Suppressor macrophage treated with lipopolysaccharide for 4 hours (primary cell): ENCODE data around the gene RANBP2.
A peak's percentile ranks its signal among the peaks of the same experiment; 100 is the strongest.
"Not testable (repeated sequence)": the region's sequence is repeated elsewhere in the genome, so short reads cannot be mapped to it uniquely, and the experiment has no call there.

Experiments used
- DNase-seq: peaks from one replicate; pipeline ENCODE4 v3.0.0-alpha.2; 2020

Gene RANBP2

DNA sequence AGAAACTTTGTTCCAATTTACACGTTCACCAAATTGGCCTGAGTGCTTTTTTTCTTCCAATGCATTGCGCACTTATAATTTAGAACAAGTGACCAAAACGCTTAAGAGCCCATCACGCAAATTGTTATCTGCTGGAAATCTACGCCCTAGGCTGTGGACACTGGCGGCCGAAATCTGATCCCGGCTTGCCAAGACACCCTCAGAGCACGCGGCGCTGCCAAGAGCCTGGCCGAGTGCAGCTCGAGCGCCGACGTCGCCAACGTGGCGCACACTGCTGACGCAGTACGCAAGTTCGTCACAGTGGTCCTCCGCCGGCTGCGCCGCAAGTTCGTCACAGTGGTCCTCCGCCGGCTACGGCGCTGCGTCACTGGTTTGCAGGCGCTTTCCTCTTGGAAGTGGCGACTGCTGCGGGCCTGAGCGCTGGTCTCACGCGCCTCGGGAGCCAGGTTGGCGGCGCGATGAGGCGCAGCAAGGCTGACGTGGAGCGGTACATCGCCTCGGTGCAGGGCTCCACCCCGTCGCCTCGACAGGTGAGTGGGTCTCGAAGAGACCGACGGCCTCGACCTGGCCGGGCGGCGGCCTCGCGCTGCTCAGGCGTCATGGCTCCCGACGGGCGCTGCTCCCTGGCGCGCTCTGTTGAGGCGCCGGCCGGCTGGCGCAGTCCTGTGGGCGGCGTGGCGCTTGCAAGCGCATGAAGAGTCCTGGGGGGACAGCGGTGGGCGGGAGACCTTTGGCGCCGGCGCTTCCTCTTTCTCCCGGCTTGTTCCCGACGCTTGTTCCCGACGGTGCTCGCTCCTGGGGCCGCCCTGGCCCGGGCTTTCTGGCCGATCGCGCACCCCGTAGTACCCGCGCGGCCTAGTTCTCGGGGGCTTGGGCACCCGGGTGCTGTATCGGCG, at the start of gene RANBP2:
RANBP2 (plus strand) TSS at position 334 of the 896 bp plus-strand sequence; CDS start at position 459, 125 bp downstream.
- DNase-seq: peak; percentile 97

DNA sequence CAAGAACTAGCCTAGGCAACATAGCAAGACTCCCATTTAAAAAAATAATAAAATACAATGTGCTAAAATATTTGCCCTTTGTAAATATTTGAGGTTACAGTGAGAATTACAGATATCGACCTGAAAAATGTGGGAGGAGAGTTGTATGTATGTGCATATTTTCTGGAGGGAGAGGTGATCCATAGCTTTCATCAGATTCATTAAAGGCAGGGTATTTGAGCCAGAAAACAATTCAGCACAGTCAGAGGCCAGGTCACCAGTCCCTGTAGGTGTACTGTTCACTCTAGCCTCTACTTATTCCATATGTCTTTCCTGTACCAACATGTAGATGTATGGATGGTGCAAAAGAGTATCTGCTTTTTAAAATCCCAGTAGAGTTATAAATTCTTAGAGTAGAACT, 49.0 kb upstream of the RANBP2 start:
- not testable (repeated sequence) for DNase-seq

DNA sequence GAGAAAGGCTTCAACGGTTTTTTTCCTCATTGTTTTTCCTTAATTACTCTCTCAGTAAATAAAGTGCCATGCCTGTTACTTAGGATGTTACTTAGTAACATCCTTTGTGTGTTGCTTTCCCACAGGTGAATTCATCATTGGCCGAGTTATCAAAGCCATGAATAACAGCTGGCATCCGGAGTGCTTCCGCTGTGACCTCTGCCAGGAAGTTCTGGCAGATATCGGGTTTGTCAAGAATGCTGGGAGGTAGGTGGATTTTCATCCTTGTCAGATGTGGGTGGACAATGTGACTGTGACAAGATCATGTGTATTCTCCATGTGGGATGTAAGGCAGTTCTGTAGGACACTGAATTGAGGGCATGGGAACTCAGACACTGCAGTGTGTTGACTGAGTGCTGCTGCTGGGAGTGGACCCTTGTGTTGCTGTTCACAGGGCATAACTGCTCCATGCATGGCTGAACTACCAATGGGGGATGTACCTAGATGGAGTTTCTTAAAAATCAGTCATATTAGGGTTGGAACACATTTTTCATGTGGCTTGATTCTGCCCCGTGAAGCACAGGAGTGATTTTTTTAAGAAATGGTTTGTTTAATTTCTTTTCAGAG, 47.0 kb upstream of the RANBP2 start:
- not testable (repeated sequence) for DNase-seq

DNA sequence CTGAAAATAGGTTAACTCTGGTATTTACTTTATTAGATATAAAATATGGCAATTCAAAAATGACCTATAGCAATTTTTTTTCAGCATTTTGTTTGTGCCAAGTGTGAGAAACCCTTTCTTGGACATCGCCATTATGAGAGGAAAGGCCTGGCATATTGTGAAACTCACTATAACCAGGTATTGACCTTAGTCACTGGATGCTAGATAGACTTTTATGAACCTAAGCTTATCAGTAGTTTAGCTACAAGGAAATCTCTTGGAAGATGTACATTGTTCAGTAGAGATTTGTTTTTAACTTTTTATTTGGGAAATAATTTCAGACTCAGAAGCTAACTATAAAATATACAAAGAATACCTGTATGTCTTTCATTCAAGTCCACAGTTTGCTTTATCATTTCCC, 42.8 kb upstream of the RANBP2 start:
- not testable (repeated sequence) for DNase-seq

DNA sequence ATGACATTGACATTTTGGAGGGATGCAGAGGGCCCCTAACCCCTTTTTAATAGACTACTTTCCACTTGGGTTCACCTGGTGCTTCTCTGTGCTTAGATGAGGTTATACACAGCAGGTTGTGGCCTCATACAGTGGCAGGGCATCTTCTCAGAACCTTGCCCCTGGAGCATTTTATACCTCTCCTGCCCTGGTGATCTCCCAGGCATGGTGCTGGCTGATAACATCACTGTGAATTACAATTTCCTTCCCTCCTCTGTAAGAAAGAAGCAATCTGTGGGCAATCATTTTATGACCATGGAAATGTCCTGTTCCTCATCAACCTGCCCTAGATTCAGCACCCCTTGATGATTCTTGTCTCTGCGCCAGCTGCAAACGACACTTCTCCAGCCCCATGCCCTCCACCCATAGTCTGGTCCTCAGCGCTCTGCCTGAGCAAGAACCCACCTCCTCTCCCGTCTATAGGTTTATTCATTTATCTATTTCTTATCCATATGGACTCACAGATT, 42.0 kb upstream of the RANBP2 start:
- DNase-seq: not testable (repeated sequence)

DNA sequence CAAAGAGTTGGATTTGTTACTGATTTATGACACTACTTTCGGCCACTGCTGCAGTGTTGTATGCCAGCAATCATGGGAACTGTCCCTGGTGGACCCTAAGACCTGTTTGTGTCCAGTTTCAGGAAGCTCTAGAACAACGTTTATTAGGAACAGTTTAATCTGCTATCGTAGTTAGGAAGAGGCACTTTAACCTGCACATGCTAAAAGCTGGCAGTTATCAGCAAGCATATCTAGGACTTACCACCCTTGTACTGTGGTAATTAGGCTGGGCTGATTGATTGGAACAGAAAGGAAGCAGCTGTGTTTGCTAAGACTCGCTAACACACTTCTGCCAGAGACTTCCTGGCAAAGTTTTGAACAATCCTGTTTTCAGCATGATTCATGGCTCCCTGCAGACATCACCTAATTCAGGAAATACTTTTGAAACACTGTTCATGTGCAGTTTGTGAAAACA, 41.1 kb upstream of the RANBP2 start:
- DNase-seq: not testable (repeated sequence)

DNA sequence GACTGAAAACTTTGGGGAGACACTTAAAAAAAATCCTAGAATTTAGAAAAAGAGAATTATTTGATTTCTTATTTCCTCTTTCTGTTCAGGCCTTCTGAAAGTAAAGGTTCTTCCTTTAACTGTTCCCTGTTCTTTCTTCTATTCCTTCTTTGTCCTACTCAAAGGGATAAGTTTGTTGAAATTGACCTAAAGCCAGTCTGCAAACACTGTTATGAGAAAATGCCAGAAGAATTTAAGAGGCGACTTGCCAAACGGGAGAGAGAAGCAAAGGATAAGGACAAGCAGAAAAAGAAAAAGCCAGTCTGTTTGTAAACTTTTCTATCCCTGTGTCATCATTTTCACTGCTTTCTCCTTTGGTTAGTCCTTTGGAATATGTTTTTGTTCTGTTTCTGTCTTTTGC, 38.5 kb upstream of the RANBP2 start:
- not testable (repeated sequence) for DNase-seq

DNA sequence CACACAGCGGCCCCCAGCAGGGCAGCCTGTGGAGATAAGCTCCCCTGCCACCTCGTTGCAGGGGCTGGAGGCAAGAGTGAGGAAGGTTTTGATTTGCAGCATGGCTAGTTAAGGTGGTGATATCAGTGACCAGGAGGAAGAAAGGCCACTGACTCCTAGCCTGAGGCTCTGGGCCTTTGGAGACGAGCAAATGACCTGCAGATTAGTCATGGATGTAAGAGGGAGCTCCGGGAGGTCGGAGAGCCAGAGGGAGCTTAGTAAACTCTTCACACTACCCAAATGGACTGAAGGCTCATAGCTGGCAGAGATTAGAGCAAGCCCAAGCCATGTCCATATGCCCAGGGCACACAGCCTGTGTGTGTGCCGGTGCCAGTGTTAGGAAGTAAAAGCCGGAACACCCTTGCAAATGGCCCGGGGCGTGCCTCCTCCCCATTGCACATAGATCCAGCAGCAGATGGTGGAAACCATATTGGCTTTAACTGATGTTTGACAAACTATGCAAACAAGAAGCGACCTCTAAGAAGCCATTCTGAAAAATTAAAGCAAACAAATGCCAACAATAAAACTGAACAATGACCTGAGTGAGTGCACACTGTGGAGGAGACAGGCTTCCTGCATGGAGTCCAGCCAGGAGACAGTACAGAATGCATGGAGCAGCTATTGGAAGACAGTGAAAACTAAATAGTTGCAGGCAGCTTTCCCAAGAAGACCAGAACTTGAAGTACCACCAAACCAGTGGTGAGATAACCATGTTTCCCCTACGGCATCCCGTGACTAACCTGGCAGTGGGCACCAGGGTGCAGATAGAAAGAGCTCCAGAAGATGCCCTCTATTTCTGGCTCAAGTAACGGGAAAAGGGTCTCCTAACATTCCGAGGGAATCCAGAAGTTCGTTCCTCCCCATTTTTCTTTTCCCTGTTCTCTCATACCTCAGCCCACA, 30.2 kb upstream of the RANBP2 start:
- DNase-seq: not testable (repeated sequence)

DNA sequence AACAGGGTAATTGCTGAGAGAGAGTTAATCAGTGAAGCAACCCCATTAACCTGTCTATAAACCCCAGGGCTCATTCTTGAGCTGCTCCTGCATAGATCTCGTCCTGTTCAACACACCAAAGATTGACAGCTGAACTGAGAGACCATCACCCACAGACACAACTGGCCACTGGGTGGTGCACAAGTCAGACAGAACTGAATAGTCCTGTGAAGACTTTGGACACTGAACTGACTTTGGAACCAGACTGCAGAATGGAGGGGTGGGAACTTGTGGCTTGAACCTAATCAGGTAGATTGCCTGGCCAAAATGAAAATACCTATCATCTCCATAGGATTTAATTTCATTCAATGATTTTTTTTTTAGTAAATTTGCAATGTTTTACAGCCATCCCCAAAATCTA, 29.3 kb upstream of the RANBP2 start:
- DNase-seq: not testable (repeated sequence)

DNA sequence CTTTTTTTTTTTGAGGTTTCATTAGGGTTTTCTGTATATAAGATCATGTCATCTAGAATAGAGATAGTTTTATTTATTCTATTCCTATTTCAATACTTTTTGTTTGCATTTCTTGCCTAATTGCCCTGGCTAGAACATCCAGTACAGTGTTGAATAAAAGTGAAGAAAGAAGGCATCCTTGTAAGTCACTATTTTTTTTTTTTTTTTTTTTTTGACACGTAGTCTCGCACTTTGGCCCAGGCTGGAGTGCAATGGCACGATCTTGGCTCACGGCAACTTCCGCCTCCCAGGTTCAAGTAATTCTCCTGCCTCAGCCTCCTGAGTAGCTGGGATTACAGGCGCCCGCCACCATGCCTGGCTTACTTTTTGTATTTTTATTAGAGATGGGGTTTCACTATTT, 27.8 kb upstream of the RANBP2 start:
- no peak for DNase-seq

DNA sequence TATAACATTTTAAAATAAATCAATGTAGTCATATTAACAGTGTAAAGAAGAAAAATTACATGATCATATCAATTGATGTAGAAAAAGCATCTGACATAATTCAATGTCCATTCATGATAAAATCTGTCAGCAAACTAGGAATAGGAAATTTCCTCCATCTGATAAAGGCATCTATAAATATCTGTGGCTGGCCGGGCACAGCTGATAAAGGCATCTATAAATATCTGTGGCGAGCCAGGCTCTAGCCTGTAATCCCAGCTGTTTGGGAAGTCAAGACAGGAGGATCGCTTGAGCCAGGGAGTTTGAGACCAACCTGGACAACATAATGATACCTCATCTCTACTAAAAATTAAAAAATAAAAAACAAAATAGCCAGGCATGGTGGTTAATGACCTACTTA, 18.1 kb upstream of the RANBP2 start:
- no peak for DNase-seq

DNA sequence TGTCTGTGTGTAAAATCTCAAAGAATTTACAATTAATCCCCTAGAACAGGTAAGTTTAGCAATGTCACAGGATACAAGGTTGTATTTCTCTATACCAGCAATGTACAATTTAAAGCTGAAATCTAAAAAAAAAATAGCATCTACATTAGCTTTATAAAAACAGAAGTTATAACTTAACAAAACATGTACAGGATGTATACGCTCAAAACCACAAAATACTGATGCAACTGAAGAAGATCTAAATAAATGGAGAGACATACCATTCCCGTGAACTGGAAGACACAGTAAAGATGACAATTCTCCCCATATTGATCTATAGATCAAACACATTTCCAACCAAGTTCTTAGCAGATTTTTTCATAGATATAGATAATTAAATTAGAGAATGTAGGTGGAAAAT, 17.5 kb upstream of the RANBP2 start:
- DNase-seq: no peak

DNA sequence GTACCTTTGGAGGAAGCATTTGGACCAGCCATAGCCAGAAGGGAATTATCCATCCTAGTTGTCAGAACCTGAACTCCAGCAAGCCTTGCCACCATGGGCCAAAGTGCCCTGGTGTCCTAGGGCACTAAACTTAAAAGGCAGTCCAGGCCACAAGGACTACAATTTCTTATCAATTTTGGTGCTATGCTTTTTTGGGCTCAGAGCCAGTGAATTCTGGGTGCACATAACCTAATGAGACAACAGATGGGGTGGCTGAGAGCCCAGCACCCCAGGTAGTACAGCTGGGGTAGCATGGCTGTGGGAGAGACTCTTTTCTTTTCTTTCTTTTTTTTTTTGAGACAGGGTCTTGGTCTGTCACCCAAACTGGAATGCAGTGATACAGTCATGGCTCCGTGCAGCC, 14.4 kb upstream of the RANBP2 start:
- no peak for DNase-seq

DNA sequence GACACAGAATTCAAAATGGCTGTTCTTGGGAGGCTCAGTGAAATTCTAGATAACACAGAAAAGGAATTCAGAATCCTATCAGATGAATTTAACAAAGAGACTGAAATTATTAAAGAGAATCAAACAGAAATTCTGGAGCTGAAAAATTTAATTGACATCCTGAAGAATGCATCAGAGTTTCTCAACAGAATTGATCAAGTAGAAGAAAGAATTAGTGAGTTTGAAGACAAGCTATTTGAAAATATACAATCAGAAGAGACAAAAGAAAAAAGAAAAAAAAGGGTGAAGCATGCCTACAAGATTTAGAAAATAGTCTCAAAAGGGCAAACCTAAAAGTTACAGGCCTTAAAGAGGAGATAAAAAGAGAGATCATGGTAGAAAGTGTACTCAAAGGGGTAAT, 12.0 kb upstream of the RANBP2 start:
- DNase-seq: no peak

DNA sequence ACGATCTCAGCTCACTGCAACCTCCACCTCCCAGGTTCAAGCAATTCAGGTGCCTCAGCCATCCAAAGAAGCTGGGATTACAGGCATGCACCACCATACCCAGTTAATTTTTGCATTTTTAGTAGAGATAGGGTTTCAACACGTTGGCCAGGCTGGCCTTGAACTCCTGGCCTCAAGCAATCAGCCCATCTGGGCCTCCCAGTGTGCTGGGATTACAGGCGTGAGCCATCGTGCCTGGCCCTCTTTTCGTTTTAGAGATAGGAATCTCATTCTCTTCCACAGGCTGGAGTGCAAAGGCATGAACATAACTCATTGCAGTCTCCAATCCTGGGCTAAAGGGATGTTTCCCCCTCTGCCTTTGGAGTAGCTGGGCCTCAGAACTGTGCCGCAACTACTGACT, 2.3 kb upstream of the RANBP2 start:
- not testable (repeated sequence) for DNase-seq

DNA sequence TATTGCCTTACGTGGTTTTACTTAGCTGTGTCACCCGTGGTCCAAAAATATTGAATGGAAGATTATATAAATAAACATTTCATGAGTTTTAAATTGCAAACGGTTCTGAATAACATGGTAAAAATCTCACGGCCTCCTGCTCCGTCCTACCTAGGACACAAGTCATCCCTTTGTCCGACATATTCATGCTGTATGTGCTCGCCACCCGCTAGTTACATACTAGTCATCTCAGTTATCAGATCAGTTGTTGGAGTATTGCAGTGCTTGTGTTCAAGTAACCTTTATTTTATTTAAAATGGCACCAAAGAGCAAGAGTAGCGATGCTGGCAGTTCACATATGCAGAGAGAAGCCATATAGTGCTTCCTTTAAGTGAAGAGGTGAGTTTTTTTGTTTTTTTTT, 6.8 kb downstream of the RANBP2 start:
- DNase-seq: not testable (repeated sequence)

DNA sequence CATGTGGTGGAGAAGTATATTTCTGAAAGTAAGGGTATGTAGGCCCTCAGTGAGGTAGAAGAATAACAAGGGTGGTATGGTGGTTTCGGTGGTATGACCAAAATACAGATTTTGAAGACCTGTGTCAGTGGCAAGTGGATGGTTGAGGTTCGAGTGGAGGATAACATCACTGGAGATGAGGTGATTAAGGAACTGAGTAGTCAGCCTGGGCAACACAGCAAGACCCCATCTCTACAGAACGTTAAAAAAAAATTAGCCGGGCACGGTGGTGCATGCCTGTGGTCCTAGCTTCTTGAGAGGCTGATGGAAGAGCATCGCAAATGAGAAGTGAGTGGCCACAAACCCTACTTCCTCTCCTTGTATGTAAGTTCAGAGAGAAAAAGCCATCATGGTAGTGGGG, 15.4 kb downstream of the RANBP2 start:
- not testable (repeated sequence) for DNase-seq

DNA sequence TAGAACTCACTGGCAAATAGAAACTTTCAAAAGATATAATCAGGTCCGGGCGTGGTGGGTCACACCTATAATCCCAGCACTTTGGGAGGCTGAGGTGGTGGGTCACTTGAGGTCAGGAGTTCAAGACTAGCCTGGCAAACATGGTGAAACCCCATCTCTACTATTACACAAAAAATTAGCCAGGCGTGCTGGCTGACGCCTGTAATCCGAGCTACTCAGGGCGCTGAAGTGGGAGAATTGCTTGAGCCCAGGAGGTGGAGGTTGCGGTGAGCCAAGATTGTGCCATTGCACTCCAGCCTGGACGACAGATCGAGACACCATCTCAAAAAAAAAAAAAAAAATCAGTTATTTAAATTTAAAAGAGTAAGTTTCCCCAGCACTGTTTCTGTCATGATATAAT, 38.7 kb downstream of the RANBP2 start:
- DNase-seq: not testable (repeated sequence)

DNA sequence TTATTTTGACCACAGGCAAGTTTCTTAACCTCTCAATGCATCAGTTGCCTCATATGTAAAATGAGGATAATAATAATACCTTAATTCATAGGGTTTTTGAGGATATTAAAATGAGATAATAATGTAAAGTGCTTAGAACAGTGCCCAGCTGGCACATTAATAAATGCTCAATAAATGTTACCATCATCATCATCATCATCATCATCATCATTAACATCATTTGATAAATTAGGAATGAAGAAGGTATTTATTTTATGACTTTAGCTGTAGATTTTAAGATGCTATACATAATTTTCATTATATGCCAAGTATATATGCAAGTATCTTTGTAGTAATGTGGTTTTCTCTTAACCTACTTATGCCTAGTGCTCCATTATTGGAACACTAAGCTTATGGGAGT, 43.3 kb downstream of the RANBP2 start:
- DNase-seq: not testable (repeated sequence)

DNA sequence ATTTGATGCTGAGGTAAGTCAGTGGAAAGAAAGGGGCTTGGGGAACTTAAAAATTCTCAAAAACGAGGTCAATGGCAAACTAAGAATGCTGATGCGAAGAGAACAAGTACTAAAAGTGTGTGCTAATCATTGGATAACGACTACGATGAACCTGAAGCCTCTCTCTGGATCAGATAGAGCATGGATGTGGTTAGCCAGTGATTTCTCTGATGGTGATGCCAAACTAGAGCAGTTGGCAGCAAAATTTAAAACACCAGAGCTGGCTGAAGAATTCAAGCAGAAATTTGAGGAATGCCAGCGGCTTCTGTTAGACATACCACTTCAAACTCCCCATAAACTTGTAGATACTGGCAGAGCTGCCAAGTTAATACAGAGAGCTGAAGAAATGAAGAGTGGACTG, 47.4 kb downstream of the RANBP2 start:
- DNase-seq: not testable (repeated sequence)

DNA sequence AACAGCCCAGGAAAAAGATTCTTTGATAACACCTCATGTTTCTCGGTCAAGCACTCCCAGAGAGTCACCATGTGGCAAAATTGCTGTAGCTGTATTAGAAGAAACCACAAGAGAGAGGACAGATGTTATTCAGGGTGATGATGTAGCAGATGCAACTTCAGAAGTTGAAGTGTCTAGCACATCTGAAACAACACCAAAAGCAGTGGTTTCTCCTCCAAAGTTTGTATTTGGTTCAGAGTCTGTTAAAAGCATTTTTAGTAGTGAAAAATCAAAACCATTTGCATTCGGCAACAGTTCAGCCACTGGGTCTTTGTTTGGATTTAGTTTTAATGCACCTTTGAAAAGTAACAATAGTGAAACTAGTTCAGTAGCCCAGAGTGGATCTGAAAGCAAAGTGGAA, 48.6 kb downstream of the RANBP2 start:
- not testable (repeated sequence) for DNase-seq

DNA sequence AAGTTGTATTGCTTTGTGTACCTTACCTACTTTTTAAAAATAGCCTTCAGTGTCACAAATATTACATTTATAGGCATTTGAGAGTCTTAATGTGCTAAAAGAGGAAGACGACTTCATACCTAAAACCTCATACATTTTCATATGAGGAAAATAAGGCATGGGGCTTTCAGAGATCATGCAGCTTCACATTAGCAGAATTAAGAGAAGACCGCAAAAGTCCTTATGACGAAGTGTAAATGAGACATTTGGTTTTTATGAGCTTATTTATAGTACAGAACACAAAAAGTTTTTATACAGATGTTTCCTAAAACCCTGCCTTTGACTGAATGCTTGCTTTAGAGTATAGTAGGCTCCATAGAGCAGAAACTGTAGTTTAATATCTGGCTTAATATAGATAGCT, 57.2 kb downstream of the RANBP2 start:
- no peak for DNase-seq

DNA sequence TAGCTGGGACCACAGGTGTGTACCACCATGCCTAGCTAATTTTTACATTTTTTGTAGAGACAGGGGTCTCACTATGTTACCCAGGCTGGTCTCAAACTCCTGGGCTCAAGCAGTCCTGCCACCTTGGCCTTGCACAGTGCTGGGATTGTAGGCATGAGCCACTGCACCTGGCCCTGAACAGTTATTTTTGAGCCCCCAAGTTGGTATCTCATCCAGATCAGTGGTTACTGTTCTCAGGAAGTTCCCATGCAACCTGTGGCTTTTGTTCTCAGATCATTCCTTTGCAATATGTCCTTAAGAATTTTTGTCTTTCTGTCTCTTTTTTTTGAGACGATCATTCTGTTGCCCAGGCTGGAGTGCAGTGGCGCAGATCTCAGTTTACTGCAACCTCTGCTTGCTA, 59.6 kb downstream of the RANBP2 start:
- no peak for DNase-seq
